Naive thymus-derived CD4-positive, alpha-beta T cell (primary cell): Measurements from ENCODE around the gene PTPRM. TPM values are rescaled to one million over a fixed set of nuclear protein-coding genes. Genes with fewer than 3 reads are reported as not detected.

Experiments
- ATAC-seq: fragments of 150-1000 bp; cut with Tn5 transposase; 2 replicates; pipeline ENCODE4 v1.10.0; 2021; ENCODE audit warnings: mild to moderate bottlenecking, moderate library complexity
- CTCF ChIA-PET: fragments of 350-600 bp; sonication (Branson Sonifier 250); formaldehyde crosslinking; loops from one replicate; lab custom pipeline; 2021; ENCODE audit warnings: antibody characterized with exemption; lab: Charles Lee
- POLR2A ChIA-PET: fragments of 350-600 bp; sonication (Branson Sonifier 250); formaldehyde crosslinking; loops from one replicate; lab custom pipeline; 2021; ENCODE audit warnings: antibody characterized with exemption, inconsistent platforms; lab: Charles Lee
- DNase-seq, 9 donors: peaks; one replicate each; pipeline versions ENCODE4 v3.0.0 to v3.0.0-alpha.2; 2020 to 2022; ENCODE audit warnings: mixed read lengths in 1 of 9
- H3K27ac ChIP-seq: one replicate; pipeline ENCODE4 v1.7.0; 2013; ENCODE audit warnings: mild to moderate bottlenecking, low read depth, low read length, moderate library complexity
- H3K27me3 ChIP-seq, 2 donors: one replicate each; pipeline ENCODE4 v1.7.0; 2013; ENCODE audit warnings: low read length in 2 of 2, mild to moderate bottlenecking in 2 of 2, moderate library complexity in 2 of 2; ENCODE audit not compliant: control insufficient read depth in 2 of 2, insufficient read depth in 2 of 2
- H3K36me3 ChIP-seq, 3 experiments: 1 replicate in 2 of 3; 2 replicates in 1 of 3; pipeline ENCODE4 v1.7.0; 2013; ENCODE audit warnings: low read length in 3 of 3, mild to moderate bottlenecking in 3 of 3, moderate library complexity in 1 of 3; ENCODE audit not compliant: insufficient read depth in 3 of 3, control insufficient read depth in 2 of 3
- H3K4me1 ChIP-seq, 2 donors: one replicate each; pipeline ENCODE4 v1.7.0; 2013; ENCODE audit warnings: low read length in 2 of 2, mild to moderate bottlenecking in 2 of 2, moderate library complexity in 1 of 2; ENCODE audit not compliant: control insufficient read depth in 2 of 2, insufficient read depth in 2 of 2
- H3K4me3 ChIP-seq: 2 replicates; pipeline ENCODE4 v1.7.0; 2013; ENCODE audit warnings: mild to moderate bottlenecking, low read length
- H3K9me3 ChIP-seq, 3 experiments: 1 replicate in 2 of 3; 2 replicates in 1 of 3; pipeline ENCODE4 v1.7.0; 2013; ENCODE audit warnings: low read length in 3 of 3; ENCODE audit not compliant: control insufficient read depth in 2 of 3
- H3K27ac Mint-ChIP-seq, 9 donors: one replicate each; pipeline ENCODE4 v1.8.0; 2020 to 2022; ENCODE audit warnings: mixed read lengths in 9 of 9, mild to moderate bottlenecking in 8 of 9, moderate library complexity in 5 of 9, inconsistent platforms in 2 of 9
- H3K27me3 Mint-ChIP-seq, 5 donors: one replicate each; pipeline ENCODE4 v1.8.0; 2021 to 2022; ENCODE audit warnings: mixed read lengths in 5 of 5, mild to moderate bottlenecking in 1 of 5
- H3K36me3 Mint-ChIP-seq, 5 donors: one replicate each; pipeline ENCODE4 v1.8.0; 2020 to 2022; ENCODE audit warnings: mixed read lengths in 5 of 5, mild to moderate bottlenecking in 3 of 5, inconsistent platforms in 1 of 5
- H3K4me1 Mint-ChIP-seq, 7 donors: one replicate each; pipeline ENCODE4 v1.8.0; 2020 to 2022; ENCODE audit warnings: mixed read lengths in 7 of 7, mild to moderate bottlenecking in 3 of 7, inconsistent platforms in 1 of 7
- H3K4me3 Mint-ChIP-seq, 10 donors: one replicate each; pipeline ENCODE4 v1.8.0; 2020 to 2022; ENCODE audit warnings: mild to moderate bottlenecking in 10 of 10, mixed read lengths in 10 of 10, moderate library complexity in 6 of 10, inconsistent platforms in 2 of 10
- H3K9me3 Mint-ChIP-seq, 11 donors: one replicate each; pipeline ENCODE4 v1.8.0; 2020 to 2022; ENCODE audit warnings: mixed read lengths in 11 of 11, mild to moderate bottlenecking in 4 of 11, inconsistent platforms in 1 of 11, moderate library complexity in 1 of 11
- intact Hi-C, 2 donors: fragments of 100-400 bp; cut with micrococcal nuclease; formaldehyde crosslinking; loops; one replicate each; pipeline ENCODE4 v1.15.1; 2023
- polyA plus RNA-seq, 2 donors: library from polyadenylated mRNA; unstranded; fragments of 300-500 nt; fragmentation: Illumina TruSeq; gene quantifications; one replicate each; pipeline ENCODE4 v1.2.3, GENCODE V29; 2021
- total RNA-seq, 6 experiments: library from RNA in 5 of 6; stranded (reverse) in 5 of 6; gene quantifications; 1 replicate in 5 of 6; 2 replicates in 1 of 6; pipeline ENCODE4 v1.2.3 and lab custom pipeline; 2021 to 2026

Gene PTPRM
- total and polyA plus RNA-seq, 7 experiments from 2014 or later = 3.8 to 21.2 (median 8.4) TPM

- POLR2A ChIA-PET = no interaction called here
- Histone ChIP-seq H3K27ac (no peak overlapping the region), H3K27me3 (no peaks in the 10 kb centered on the region), H3K4me3 (no peak overlapping the region), H3K9me3 (no peaks in the 10 kb centered on the region), H3K4me1 (no peaks in the 10 kb centered on the region), H3K36me3 (no peaks in the 10 kb centered on the region)
- Mint-ChIP-seq H3K4me1 (no peaks in the 10 kb centered on the region), H3K4me3 (no peak overlapping the region), H3K27me3 (no peaks in the 10 kb centered on the region), H3K27ac (no peak overlapping the region), H3K36me3 (no peaks in the 10 kb centered on the region), H3K9me3 (peaks cover 0 to 4% (median 0%) of the 10 kb centered on the region in 11 donors)
- intact Hi-C loops = no loop called here
- CTCF ChIA-PET = interaction anchor here (0.6 kb wide), 1 partner anchor 23 kb away, joined by 5 read pairs; no protein-coding TSS in a partner anchor
- ATAC-seq (no peak), DNase-seq (no peak)
Measured at GRCh38 chr18:7676253-7676873, 109.2 kb downstream of the PTPRM start.

GRCh38 chr18:7677001-7677400 lies 109.9 kb downstream of the PTPRM start:
- Histone ChIP-seq H3K27me3 (no peaks in the 10 kb centered on the region), H3K27ac (no peak overlapping the region), H3K4me3 (no peak overlapping the region), H3K4me1 (no peaks in the 10 kb centered on the region), H3K9me3 (no peaks in the 10 kb centered on the region), H3K36me3 (no peaks in the 10 kb centered on the region)
- Mint-ChIP-seq H3K9me3 (peaks cover 0 to 4% (median 0%) of the 10 kb centered on the region in 11 donors), H3K36me3 (no peaks in the 10 kb centered on the region), H3K4me3 (no peak overlapping the region), H3K27ac (no peak overlapping the region), H3K27me3 (no peaks in the 10 kb centered on the region), H3K4me1 (no peaks in the 10 kb centered on the region)
- CTCF ChIA-PET = no interaction called here
- ATAC-seq = no peak
- intact Hi-C loops = no loop called here
- no peak for DNase-seq
- POLR2A ChIA-PET = no interaction called here

- H3K27me3 ChIP-seq = no peaks in the 10 kb centered on the region
- ATAC-seq (no peak), DNase-seq (no peak)
- H3K36me3 ChIP-seq = no peaks in the 10 kb centered on the region
- H3K27me3 Mint-ChIP-seq = no peaks in the 10 kb centered on the region
- no peak overlapping the region for H3K27ac Mint-ChIP-seq
- no peak overlapping the region for H3K27ac ChIP-seq
- no peak overlapping the region for H3K4me3 Mint-ChIP-seq
- H3K4me1 ChIP-seq = no peaks in the 10 kb centered on the region
- no peaks in the 10 kb centered on the region for H3K36me3 Mint-ChIP-seq
- H3K9me3 ChIP-seq = no peaks in the 10 kb centered on the region
- H3K4me1 Mint-ChIP-seq = no peaks in the 10 kb centered on the region
- peaks cover 0 to 4% (median 0%) of the 10 kb centered on the region in 11 donors for H3K9me3 Mint-ChIP-seq
- CTCF ChIA-PET = no interaction called here
- POLR2A ChIA-PET = no interaction called here
- intact Hi-C loops = no loop called here
- no peak overlapping the region for H3K4me3 ChIP-seq
Measured at GRCh38 chr18:7677424-7677823, 110.3 kb downstream of the PTPRM start.

GRCh38 chr18:7678389-7678788 lies 111.3 kb downstream of the PTPRM start:
- Histone ChIP-seq H3K27me3 (no peaks in the 10 kb centered on the region), H3K4me1 (no peaks in the 10 kb centered on the region), H3K27ac (no peak overlapping the region), H3K9me3 (no peaks in the 10 kb centered on the region), H3K4me3 (no peak overlapping the region), H3K36me3 (no peaks in the 10 kb centered on the region)
- Mint-ChIP-seq H3K4me3 (no peak overlapping the region), H3K9me3 (peaks cover 0 to 4% (median 0%) of the 10 kb centered on the region in 11 donors), H3K36me3 (no peaks in the 10 kb centered on the region), H3K27me3 (no peaks in the 10 kb centered on the region), H3K27ac (no peak overlapping the region), H3K4me1 (no peaks in the 10 kb centered on the region)
- POLR2A ChIA-PET = no interaction called here
- DNase-seq = no peak
- intact Hi-C loops = no loop called here
- CTCF ChIA-PET = no interaction called here
- ATAC-seq = no peak

- Histone ChIP-seq H3K27ac (no peak overlapping the region), H3K36me3 (no peaks in the 10 kb centered on the region), H3K4me1 (no peaks in the 10 kb centered on the region), H3K4me3 (no peak overlapping the region), H3K27me3 (no peaks in the 10 kb centered on the region), H3K9me3 (no peaks in the 10 kb centered on the region)
- no peaks in the 10 kb centered on the region for H3K4me1 Mint-ChIP-seq
- peaks cover 0 to 4% (median 0%) of the 10 kb centered on the region in 11 donors for H3K9me3 Mint-ChIP-seq
- no peaks in the 10 kb centered on the region for H3K36me3 Mint-ChIP-seq
- no peaks in the 10 kb centered on the region for H3K27me3 Mint-ChIP-seq
- no peak for DNase-seq
- H3K27ac Mint-ChIP-seq = no peak overlapping the region
- H3K4me3 Mint-ChIP-seq = no peak overlapping the region
- ATAC-seq = no peak
- intact Hi-C loops = no loop called here
- ChIA-PET POLR2A (no interaction called here), CTCF (no interaction called here)
Measured at GRCh38 chr18:7678801-7679200, 111.7 kb downstream of the PTPRM start.

GRCh38 chr18:7681298-7681697 lies 114.2 kb downstream of the PTPRM start:
- Mint-ChIP-seq H3K27me3 (no peaks in the 10 kb centered on the region), H3K27ac (no peak overlapping the region), H3K4me3 (no peak overlapping the region), H3K4me1 (no peaks in the 10 kb centered on the region), H3K36me3 (no peaks in the 10 kb centered on the region), H3K9me3 (peaks cover 0 to 2% (median 0%) of the 10 kb centered on the region in 11 donors)
- Histone ChIP-seq H3K36me3 (no peaks in the 10 kb centered on the region), H3K4me3 (no peak overlapping the region), H3K9me3 (no peaks in the 10 kb centered on the region), H3K27me3 (no peaks in the 10 kb centered on the region), H3K4me1 (no peaks in the 10 kb centered on the region), H3K27ac (no peak overlapping the region)
- DNase-seq (no peak), ATAC-seq (no peak)
- ChIA-PET CTCF (no interaction called here), POLR2A (no interaction called here)
- intact Hi-C loops = no loop called here

- intact Hi-C loops = no loop called here
- H3K27me3 ChIP-seq = no peaks in the 10 kb centered on the region
- H3K36me3 Mint-ChIP-seq = no peaks in the 10 kb centered on the region
- H3K4me1 Mint-ChIP-seq = no peaks in the 10 kb centered on the region
- H3K4me3 ChIP-seq = no peak overlapping the region
- no peaks in the 10 kb centered on the region for H3K4me1 ChIP-seq
- no peak overlapping the region for H3K27ac Mint-ChIP-seq
- H3K4me3 Mint-ChIP-seq = no peak overlapping the region
- H3K36me3 ChIP-seq = no peaks in the 10 kb centered on the region
- DNase-seq = no peak
- no peaks in the 10 kb centered on the region for H3K27me3 Mint-ChIP-seq
- peaks cover 0 to 2% (median 0%) of the 10 kb centered on the region in 11 donors for H3K9me3 Mint-ChIP-seq
- ChIA-PET POLR2A (no interaction called here), CTCF (no interaction called here)
- H3K9me3 ChIP-seq = no peaks in the 10 kb centered on the region
- no peak for ATAC-seq
- H3K27ac ChIP-seq = no peak overlapping the region
Measured at GRCh38 chr18:7682321-7682720, 115.2 kb downstream of the PTPRM start.
